ENCODE data around the gene L2HGDH.

Gene L2HGDH

DNA sequence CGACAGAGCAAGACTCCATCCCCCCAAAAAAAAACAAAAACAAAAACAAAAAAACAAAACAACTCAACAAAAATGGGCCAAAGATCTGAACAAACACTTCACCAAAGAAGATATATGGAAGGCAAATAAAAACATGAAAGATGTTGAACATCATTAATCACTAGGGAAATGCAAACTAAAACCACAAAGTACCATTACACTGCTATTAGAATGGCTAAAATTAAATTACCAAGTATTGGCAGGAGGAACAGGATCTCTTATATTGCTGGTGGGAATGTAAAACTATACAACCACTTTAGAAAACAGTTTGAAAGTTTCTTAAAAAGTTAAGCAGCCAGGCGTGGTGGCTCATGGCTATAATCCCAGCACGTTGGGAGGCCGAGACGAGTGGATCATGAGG, 93.5 kb downstream of the L2HGDH start:
- DNase-seq (ENCODE audit: low read depth, low spot score), result no peak
- no peak overlapping the region for H3K4me3 ChIP-seq (ENCODE audit: low read depth, low read length)
- ChIA-PET CTCF (interaction anchor here (0.7 kb wide), 1 partner anchor 37 kb away, joined by 3 read pairs; no protein-coding TSS in a partner anchor), POLR2A (no interaction called here)
- TF ChIP-seq, protein P1, sequence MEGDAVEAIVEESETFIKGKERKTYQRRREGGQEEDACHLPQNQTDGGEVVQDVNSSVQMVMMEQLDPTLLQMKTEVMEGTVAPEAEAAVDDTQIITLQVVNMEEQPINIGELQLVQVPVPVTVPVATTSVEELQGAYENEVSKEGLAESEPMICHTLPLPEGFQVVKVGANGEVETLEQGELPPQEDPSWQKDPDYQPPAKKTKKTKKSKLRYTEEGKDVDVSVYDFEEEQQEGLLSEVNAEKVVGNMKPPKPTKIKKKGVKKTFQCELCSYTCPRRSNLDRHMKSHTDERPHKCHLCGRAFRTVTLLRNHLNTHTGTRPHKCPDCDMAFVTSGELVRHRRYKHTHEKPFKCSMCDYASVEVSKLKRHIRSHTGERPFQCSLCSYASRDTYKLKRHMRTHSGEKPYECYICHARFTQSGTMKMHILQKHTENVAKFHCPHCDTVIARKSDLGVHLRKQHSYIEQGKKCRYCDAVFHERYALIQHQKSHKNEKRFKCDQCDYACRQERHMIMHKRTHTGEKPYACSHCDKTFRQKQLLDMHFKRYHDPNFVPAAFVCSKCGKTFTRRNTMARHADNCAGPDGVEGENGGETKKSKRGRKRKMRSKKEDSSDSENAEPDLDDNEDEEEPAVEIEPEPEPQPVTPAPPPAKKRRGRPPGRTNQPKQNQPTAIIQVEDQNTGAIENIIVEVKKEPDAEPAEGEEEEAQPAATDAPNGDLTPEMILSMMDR (IDR thresholded peaks at IDR 0.05; ENCODE audit: insufficient read depth, low read length, missing control alignments), result no peak

DNA sequence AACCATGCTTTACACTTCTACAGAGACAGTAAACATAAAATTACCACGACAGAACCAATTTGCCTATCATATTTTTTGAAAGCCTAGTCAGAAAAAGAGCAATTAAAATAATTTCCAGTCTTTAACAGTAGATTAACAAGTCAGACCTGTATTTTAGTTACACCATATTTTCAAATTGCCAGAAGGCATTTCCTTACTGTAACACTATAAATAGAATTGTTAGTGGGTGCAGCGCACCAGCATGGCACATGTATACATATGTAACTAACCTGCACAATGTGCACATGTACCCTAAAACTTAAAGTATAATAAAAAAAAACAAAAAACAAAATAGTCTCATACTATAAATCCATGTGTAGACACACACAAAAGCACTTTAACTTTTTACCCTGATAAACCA, 96.6 kb downstream of the L2HGDH start:
- ChIA-PET CTCF (no interaction called here), POLR2A (no interaction called here)
- DNase-seq (ENCODE audit: low read depth, low spot score), result no peak
- TF ChIP-seq, protein P1 (IDR thresholded peaks at IDR 0.05; ENCODE audit: insufficient read depth, low read length, missing control alignments), result no peak
- H3K4me3 ChIP-seq (ENCODE audit: low read depth, low read length), result no peak overlapping the region

DNA sequence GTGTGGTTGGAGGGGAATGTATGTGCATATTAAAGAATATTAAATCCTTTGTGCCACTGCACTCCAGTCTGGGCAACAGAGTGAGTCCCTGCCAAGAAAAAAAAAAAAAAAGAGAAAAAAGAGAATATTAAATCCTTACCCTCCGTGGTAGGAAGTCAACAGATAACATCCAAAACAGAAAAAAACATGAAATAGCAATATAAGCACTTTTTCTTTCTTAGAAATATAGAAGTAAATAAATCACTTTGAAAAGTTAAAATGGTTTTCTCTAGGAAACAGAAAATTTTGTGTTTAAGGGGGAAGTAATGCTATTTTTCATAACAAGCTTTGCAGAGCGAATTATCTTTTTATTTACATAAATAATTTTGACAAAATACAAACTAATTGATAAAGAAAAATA, 98.2 kb downstream of the L2HGDH start:
- POLR2A ChIA-PET, result interaction anchor here (0.6 kb wide), 1 partner anchor 32 kb away, joined by 9 read pairs; no protein-coding TSS in a partner anchor
- no peak for DNase-seq (ENCODE audit: low read depth, low spot score)
- CTCF ChIA-PET, result no interaction called here
- TF ChIP-seq, protein P1 (IDR thresholded peaks at IDR 0.05; ENCODE audit: insufficient read depth, low read length, missing control alignments), result no peak
- no peak overlapping the region for H3K4me3 ChIP-seq (ENCODE audit: low read depth, low read length)

DNA sequence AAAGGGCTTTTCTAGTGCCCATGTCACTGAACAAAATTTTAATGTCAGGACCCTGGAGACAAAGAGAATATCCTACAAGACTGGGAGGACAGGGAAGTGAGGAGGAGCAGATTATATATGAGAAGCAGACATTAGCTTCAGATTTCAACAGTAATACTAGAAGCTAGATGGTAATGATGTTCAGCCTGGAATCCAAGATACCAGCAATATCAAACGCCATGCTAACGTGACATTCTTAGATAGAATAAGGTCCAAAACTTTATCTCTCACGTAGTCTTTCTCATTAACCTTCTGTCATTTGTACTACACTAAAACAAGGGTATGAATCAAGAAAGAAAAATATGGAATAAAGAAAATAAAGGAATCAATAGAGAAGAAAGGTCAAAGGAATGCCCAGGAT, 99.3 kb downstream of the L2HGDH start:
- CTCF ChIA-PET, result interaction anchor here (0.6 kb wide), 1 partner anchor 12 kb away, joined by 4 read pairs; no protein-coding TSS in a partner anchor

DNA sequence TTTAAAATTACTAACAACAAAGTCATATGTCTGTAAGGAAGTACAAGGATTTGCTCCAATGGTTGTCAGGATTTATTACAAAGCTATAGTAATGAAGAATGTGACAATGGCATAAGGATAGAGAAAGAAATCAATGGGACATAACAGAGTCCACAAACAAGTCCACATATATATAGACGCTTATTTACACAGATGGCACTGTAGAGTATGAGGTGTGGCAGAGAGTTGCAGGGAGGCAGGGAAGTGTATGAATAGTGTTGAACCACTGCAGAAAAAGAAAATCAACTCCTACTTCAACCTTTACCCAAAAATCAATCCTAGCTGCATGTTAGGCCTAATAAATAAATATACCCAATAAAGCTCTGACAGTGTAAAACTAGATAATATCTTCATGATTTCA, 102.0 kb downstream of the L2HGDH start:
- no peak overlapping the region for H3K4me3 ChIP-seq (ENCODE audit: low read depth, low read length)
- TF ChIP-seq, protein P1 (IDR thresholded peaks at IDR 0.05; ENCODE audit: insufficient read depth, low read length, missing control alignments), result no peak
- POLR2A ChIA-PET, result interaction anchor here (0.6 kb wide), 1 partner anchor 440 kb away, joined by 3 read pairs; no protein-coding TSS in a partner anchor
- CTCF ChIA-PET, result interaction anchor here (0.9 to 1.1 kb wide), 2 partner anchors 10 to 347 kb away, joined by 3 to 5 read pairs; no protein-coding TSS in a partner anchor
- DNase-seq (ENCODE audit: low read depth, low spot score), result no peak

More for the DNA sequence above, 99.3 kb downstream of the L2HGDH start:
- DNase-seq (ENCODE audit: low read depth, low spot score), result no peak
- TF ChIP-seq, protein P1 (IDR thresholded peaks at IDR 0.05; ENCODE audit: insufficient read depth, low read length, missing control alignments), result no peak
- no peak overlapping the region for H3K4me3 ChIP-seq (ENCODE audit: low read depth, low read length)
- POLR2A ChIA-PET, result no interaction called here

DNA sequence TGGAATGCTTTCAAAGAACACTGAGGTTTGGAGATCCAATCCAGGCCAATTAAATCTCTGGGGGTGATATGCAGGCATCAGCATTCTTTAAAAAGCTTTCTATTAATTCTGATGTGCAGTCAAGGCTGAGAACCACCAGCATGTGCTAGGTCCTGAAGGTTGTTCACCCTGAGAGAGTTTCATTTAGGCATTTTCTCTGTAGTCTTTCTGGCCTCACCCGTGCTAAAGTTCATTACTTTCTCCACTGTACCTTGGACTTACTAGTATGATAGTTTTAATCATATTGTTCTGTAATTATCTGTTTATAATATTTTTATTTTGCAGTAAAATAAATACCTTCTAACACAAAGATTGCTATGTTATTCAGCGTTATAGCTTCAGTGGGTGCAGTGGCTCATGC, 113.5 kb downstream of the L2HGDH start:
- no peak for DNase-seq (ENCODE audit: low read depth, low spot score)
- TF ChIP-seq, protein P1 (IDR thresholded peaks at IDR 0.05; ENCODE audit: insufficient read depth, low read length, missing control alignments), result no peak
- no peak overlapping the region for H3K4me3 ChIP-seq (ENCODE audit: low read depth, low read length)
- POLR2A ChIA-PET, result no interaction called here
- CTCF ChIA-PET, result interaction anchor here (1.4 kb wide), 1 partner anchor 333 kb away, joined by 3 read pairs; no protein-coding TSS in a partner anchor

Data from AG04449 (cell line).